ENCODE measurements around the gene PRR19. TPM values are rescaled to one million over a fixed set of nuclear protein-coding genes. Genes with fewer than 3 reads are reported as not detected.
A peak's percentile ranks its signal among the peaks of the same experiment; 100 is the strongest.

The PRR19 gene
- total RNA-seq, 3 donors from 2014 or later: 1.0 TPM; not detected in 2

DNA sequence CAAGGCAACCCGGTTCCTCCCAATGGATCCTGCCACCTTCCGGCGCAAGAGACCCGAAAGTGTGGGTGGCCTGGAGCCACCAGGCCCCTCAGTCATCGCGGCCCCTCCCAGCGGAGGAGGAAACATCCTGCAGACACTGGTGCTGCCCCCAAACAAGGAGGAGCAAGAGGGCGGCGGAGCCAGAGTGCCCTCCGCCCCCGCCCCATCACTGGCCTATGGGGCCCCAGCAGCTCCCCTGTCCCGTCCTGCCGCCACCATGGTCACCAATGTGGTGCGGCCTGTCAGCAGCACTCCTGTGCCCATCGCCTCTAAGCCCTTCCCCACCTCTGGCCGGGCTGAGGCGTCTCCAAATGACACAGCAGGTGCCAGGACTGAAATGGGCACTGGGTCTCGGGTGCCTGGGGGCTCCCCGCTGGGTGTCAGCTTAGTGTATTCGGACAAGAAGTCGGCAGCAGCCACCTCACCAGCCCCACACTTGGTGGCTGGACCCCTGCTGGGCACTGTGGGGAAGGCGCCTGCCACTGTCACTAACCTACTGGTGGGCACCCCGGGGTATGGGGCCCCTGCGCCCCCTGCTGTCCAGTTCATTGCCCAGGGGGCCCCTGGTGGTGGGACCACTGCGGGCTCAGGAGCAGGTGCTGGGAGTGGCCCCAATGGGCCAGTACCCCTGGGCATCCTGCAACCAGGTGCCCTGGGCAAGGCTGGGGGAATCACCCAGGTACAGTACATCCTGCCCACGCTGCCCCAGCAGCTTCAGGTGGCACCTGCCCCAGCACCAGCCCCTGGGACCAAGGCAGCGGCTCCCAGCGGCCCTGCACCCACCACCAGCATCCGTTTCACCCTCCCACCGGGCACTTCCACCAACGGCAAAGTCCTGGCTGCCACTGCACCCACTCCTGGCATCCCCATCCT lies 11.2 kb upstream of the PRR19 start:
- H3K4me1 ChIP-seq (ENCODE audit: low read depth): peaks cover 11% of the 10 kb centered on the region
- H3K9me3 ChIP-seq: no peaks in the 10 kb centered on the region
- TF ChIP-seq, protein P1, sequence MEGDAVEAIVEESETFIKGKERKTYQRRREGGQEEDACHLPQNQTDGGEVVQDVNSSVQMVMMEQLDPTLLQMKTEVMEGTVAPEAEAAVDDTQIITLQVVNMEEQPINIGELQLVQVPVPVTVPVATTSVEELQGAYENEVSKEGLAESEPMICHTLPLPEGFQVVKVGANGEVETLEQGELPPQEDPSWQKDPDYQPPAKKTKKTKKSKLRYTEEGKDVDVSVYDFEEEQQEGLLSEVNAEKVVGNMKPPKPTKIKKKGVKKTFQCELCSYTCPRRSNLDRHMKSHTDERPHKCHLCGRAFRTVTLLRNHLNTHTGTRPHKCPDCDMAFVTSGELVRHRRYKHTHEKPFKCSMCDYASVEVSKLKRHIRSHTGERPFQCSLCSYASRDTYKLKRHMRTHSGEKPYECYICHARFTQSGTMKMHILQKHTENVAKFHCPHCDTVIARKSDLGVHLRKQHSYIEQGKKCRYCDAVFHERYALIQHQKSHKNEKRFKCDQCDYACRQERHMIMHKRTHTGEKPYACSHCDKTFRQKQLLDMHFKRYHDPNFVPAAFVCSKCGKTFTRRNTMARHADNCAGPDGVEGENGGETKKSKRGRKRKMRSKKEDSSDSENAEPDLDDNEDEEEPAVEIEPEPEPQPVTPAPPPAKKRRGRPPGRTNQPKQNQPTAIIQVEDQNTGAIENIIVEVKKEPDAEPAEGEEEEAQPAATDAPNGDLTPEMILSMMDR (IDR thresholded peaks at IDR 0.05): peak; percentile 13
- ATAC-seq (peak; percentile 42), DNase-seq (peak in 2 of 3 donors; percentile 50 to 56)
- peaks cover 3% of the 10 kb centered on the region for H3K36me3 ChIP-seq (ENCODE audit: low read depth)
- intact Hi-C loops (cut with DNase I, micrococcal nuclease): no loop called here
- no peak overlapping the region for H3K4me3 ChIP-seq

DNA sequence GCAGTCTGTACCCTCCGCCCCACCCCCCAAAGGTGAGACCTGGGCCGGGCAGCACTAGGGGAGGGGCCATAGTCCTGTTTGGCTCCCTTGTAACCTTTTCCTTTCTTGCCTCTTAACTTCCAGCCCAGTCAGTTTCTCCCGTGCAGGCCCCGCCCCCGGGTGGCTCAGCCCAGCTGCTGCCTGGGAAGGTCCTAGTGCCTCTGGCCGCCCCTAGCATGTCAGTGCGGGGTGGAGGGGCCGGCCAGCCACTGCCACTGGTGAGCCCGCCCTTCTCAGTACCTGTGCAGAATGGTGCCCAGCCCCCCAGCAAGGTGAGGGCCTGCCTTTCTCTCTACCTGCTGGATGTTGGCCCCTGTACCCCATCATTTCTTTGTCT lies 10.5 kb upstream of the PRR19 start:
- intact Hi-C loops (cut with DNase I, micrococcal nuclease): no loop called here
- Histone ChIP-seq H3K4me1 (ENCODE audit: low read depth) (peaks cover 6% of the 10 kb centered on the region), H3K36me3 (ENCODE audit: low read depth) (peaks cover 3% of the 10 kb centered on the region), H3K4me3 (no peak overlapping the region), H3K9me3 (no peaks in the 10 kb centered on the region)
- peak in 2 of 3 donors; percentile 63 to 65 for DNase-seq
- TF ChIP-seq, protein P1 (IDR thresholded peaks at IDR 0.05): no peak
- peak; percentile 59 for ATAC-seq

DNA sequence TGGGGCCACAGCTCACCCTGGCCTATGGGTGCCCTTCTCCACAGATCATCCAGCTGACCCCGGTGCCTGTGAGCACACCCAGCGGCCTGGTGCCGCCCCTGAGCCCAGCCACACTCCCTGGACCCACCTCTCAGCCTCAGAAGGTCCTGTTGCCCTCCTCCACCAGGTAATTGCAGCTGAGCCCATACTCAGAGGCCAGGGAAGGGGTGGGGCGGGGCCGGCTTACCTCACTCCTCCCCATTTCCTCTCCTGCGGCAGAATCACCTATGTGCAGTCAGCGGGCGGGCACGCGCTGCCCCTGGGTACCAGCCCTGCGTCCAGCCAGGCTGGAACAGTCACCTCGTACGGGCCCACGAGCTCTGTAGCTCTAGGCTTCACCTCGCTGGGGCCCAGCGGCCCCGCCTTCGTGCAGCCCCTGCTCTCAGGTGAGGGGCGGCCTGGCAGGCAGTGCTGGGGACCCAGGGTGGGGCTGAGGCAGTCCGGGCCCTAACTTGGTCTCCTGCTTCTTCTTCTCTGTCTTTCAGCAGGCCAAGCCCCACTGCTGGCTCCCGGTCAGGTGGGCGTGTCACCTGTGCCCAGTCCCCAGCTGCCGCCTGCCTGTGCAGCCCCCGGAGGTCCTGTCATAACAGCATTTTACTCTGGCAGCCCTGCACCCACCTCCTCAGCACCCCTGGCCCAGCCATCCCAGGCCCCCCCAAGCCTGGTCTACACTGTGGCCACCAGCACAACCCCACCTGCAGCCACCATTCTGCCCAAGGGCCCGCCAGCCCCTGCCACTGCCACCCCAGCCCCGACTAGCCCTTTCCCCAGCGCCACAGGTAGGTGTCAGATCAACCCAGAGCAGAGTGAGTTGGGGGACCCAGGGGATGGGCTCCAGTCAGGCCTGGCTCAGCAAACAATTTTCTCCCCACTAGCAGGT lies 9.6 kb upstream of the PRR19 start:
- Histone ChIP-seq H3K9me3 (no peaks in the 10 kb centered on the region), H3K36me3 (ENCODE audit: low read depth) (peaks cover 3% of the 10 kb centered on the region), H3K4me3 (no peak overlapping the region), H3K4me1 (ENCODE audit: low read depth) (peaks cover 6% of the 10 kb centered on the region)
- ATAC-seq (peak; percentile 54), DNase-seq (peak in 1 of 3 donors; percentile 68)
- intact Hi-C loops (cut with DNase I, micrococcal nuclease): no loop called here
- TF ChIP-seq, protein P1 (IDR thresholded peaks at IDR 0.05): no peak

DNA sequence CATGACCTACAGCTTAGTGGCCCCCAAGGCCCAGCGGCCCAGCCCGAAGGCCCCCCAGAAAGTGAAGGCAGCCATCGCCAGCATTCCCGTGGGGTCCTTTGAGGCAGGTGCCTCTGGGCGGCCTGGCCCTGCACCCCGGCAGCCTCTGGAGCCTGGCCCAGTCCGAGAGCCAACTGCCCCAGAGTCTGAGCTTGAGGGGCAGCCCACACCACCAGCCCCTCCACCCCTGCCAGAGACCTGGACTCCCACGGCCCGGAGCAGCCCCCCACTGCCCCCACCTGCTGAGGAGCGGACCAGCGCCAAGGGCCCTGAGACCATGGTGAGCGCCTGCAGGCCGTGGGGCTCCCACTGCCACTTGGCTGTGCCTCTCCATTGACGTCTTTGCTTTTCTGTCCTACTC lies 9.0 kb upstream of the PRR19 start:
- DNase-seq: no peak
- no peak for ATAC-seq
- Histone ChIP-seq H3K4me1 (ENCODE audit: low read depth) (peaks cover 6% of the 10 kb centered on the region), H3K4me3 (no peak overlapping the region), H3K36me3 (ENCODE audit: low read depth) (peaks cover 3% of the 10 kb centered on the region), H3K9me3 (no peaks in the 10 kb centered on the region)
- intact Hi-C loops (cut with DNase I, micrococcal nuclease): no loop called here
- TF ChIP-seq, protein P1 (IDR thresholded peaks at IDR 0.05): no peak

DNA sequence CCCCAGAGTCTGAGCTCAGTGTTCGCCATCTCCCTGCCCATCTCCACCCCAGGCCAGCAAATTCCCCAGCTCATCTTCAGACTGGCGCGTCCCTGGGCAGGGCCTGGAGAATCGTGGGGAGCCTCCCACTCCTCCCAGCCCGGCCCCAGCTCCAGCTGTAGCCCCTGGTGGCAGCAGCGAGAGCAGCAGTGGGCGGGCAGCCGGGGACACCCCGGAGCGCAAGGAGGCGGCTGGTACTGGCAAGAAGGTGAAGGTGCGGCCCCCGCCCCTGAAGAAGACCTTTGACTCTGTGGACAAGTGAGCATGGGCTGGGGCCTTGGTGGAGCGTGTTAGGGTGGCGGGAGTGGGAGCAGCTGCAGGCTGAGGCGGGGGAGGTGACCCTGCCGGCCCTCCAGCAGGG lies 8.4 kb upstream of the PRR19 start:
- intact Hi-C loops (cut with DNase I, micrococcal nuclease): no loop called here
- Histone ChIP-seq H3K36me3 (ENCODE audit: low read depth) (peaks cover 3% of the 10 kb centered on the region), H3K4me3 (no peak overlapping the region), H3K9me3 (no peaks in the 10 kb centered on the region), H3K4me1 (ENCODE audit: low read depth) (peaks cover 6% of the 10 kb centered on the region)
- TF ChIP-seq, protein P1 (IDR thresholded peaks at IDR 0.05): no peak
- ATAC-seq: no peak
- no peak for DNase-seq

Data from mucosa of descending colon (tissue), 3 donors.